GM18502 (cell line): Measurements from ENCODE around the gene VAV1.
"Not testable (repeated sequence)": the region's sequence is repeated elsewhere in the genome, so short reads cannot be mapped to it uniquely, and the experiment has no call there.

Source experiments
- ATAC-seq: cut with Tn5 transposase; IDR thresholded peaks from one replicate; pipeline ENCODE4 v1.9.1; 2021; ENCODE audit warnings: mild to moderate bottlenecking; ENCODE audit not compliant: unreplicated experiment, poor library complexity

VAV1 gene

DNA sequence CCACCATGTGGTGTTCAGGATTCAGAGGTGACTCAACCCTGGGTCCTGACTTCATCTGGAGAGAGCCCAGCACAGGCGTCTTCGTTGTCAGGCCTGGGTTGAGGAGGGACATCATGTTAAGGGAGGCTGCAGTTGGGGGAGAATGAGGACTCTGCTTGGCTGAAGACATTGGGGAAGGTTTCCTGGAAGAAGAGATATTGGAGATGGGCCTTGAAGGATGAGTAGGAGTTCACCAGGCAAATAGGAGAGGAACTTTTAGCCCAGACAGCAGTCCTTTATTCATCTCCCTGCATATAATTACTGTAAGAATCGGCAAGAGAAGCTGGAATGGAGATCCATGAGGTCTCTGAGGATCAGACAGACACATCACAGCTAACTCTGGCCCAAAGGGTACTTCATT, 38.9 kb downstream of the VAV1 start:
- ATAC-seq: no peak

DNA sequence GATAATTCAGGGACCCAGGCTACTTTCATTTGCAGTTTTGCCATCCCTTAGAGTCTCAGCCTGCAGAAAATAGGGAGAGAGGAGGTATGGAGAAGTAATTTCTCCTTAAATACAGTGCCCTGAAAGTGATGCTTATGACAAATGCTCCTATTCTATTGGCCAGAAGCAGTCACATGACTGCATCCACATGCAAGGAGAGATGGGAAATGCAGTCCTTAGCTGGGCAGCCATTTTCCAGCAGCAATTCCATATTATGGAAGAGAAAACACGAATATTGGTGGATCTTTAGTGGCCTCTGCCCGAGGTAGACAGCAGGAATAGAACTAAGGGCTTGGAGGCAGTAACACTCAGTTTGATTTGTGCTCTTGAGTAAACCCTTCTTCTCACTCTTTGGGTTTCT, 39.4 kb downstream of the VAV1 start:
- no peak for ATAC-seq

- ATAC-seq: no peak
Measured at GRCh38 chr19:6812612-6813011, 40.1 kb downstream of the VAV1 start.

DNA sequence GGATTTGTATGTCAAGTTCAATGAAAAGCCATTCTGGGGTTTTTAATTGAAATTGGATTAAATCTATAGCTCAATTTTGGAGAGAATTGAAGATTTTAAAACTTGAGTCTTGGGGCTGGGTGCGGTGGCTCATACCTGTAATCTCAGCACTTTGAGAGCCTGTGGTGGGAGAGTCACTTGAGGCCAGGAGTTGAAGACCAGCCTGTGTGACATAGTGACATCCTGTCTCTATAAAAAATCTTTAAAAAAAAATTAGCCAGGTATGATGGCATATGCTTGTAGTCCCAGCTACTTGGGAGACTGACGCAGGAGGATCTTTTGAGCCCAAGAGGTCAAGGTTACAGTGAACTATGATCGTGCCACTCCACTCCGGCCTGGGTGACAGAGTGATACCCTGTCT, 41.2 kb downstream of the VAV1 start:
- ATAC-seq: no peak

- no peak for ATAC-seq
Measured at GRCh38 chr19:6817179-6817578, 44.7 kb downstream of the VAV1 start.

DNA sequence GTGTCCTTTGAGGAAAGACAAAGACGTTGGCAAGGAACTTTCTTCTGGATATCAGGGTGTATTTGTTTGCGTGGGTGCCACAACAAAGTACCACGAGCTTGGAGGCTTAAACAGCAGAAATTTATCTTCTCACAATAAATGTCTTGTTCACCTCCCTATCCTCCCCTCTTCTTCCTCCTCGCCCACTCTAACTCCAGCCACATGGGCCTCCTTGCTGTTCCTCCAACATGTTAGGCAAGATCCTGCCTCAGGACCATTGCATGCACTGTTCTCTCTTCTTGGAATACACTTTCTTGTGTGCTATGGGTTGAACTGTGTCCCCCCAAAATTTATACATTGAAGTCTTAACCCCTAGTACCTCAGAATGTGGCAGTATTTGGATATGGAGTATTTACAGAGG, 45.7 kb downstream of the VAV1 start:
- no peak for ATAC-seq

- ATAC-seq: no peak
Measured at GRCh38 chr19:6819323-6819722, 46.8 kb downstream of the VAV1 start.

DNA sequence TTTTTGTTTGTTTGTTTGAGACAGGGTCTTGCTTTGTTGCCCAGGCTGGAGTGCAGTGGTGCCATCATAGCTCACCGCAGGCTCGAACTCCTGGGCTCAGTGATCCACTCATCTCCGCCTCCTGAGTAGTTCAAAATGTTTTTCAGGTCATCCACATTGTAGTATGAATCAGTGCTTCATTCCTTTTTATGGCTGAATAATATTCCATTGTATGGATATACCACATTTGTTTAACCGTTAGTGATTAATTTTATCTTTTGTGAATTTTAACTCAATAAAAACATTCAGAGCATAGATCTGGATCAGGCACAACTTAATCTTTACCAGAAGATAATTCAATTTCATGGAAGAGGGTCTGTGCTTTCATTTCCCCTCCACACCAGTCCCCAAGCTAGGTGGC, 47.7 kb downstream of the VAV1 start:
- ATAC-seq: no peak

DNA sequence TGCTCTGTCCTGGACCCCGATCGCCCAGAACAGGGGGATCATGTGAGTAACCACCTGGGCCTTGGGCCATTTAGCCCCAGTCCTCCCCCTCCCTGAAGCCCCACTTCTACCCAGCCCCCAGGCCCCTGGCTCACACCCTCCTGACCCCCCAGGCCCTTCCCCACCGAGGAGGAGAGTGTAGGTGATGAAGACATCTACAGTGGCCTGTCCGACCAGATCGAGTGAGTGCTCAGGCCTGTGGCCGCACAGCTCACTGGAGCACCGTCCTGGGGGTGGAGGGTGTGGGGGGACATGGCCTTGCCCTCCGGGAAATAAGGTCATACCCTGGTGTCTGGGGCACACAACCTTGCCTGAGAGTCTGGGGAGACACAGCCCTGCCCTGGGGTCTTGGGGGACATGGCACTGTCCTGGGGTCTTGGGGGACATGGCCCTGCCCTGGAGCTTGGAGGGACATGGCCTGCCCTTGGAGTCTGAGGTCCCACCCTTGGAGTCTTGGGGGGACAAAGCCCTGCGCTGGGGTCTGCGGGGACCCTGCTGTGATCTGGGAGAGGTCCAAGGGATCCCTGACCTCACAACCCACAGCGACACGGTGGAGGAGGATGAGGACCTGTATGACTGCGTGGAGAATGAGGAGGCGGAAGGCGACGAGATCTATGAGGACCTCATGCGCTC, 49.3 kb downstream of the VAV1 start:
- no peak for ATAC-seq

GRCh38 chr19:6822311-6822670, 49.8 kb downstream of the VAV1 start:
- ATAC-seq: no peak

DNA sequence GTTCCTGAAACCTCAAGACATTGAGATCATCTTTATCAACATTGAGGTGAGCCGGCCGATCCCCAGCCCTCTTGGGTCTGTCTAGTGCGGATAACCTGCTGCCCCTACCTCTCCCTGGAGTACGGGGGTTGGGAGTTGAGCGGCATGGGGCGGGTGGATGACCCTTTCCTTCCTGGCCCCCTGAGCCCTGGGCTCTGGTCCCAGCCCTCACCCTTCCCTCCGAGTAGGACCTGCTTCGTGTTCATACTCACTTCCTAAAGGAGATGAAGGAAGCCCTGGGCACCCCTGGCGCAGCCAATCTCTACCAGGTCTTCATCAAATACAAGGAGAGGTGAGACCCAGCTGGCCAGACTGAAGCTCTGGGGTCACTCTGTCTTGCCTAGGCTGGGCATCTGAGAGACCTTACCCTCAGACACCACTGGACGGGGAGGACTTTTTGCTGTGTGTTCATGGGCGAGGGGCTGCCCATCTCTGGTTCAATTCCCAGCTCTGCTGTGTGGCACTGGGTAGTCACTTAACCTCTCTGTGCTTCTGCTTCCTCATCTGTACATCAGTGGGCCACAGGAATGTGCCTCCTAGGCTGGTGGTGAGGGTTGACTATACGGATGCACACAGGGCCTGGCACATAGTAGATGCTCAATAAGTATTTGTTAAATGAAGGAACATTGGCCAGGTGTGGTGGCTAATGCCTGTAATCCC, 52.7 kb downstream of the VAV1 start:
- no peak for ATAC-seq

DNA sequence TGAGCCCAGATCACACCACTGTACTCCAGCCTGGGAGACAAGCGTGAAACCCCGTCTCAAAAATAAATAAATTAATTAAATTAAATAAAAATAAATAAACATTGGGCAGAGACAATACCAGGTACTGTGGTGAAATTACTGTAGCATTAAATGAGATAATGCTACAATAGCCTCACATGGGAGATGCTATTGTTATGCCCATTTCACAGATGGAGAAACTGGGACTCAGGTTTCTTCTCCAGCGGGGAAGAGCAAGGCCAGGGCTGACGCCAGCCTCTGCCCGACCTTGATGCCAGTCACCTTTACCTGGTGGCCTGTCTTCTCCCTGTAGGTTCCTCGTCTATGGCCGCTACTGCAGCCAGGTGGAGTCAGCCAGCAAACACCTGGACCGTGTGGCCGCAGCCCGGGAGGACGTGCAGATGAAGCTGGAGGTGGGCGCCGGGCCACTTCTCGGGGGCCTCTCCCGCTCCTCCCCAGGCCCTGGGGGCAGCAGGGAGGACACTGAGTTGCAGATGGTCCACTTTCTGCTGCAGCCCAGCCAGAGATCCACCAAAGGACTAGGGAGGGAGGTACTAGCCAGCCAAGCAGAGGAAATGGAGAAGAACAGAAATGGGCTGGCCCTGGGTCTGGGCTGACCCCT, 53.9 kb downstream of the VAV1 start:
- ATAC-seq: no peak

DNA sequence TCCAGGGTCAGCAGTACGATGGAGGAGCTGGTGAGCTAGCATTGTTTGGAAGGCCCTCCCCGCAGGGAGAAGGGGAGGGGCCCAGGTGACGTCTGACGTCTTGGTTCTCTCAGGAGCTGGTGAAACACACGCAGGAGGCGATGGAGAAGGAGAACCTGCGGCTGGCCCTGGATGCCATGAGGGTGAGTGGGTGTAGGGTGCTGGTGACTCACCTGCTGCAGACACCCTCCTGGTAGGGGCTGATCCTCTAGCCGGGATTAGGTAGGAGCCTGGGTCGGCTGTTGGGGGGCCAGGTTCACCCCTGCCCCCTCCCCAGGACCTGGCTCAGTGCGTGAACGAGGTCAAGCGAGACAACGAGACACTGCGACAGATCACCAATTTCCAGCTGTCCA, 55.8 kb downstream of the VAV1 start:
- ATAC-seq: no peak

GRCh38 chr19:6828698-6829633, 56.5 kb downstream of the VAV1 start:
- no peak for ATAC-seq

- ATAC-seq: not testable (repeated sequence)
Measured at GRCh38 chr19:6829829-6830228, 57.3 kb downstream of the VAV1 start.

- not testable (repeated sequence) for ATAC-seq
Measured at GRCh38 chr19:6831084-6831483, 58.6 kb downstream of the VAV1 start.

DNA sequence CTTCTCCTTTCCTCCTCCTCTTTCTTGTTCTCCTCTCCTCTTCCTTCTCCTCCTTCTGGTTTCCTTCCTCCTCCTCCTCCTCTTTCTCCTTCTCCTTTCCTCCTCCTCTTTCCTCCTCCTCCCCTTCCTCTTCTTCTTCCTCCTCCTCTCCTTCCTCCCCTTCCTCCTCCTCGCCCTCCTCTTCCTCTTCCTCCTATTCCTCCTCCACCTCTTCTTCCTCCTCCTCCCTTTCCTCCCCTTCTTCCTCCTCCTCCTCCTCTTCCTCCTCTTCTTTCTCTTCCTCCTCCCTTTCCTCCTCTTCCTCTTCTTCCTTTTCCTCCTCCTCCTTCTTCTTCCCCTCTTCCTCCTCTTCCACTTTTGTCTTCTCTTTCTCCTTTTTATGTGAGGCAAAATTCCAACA, 59.9 kb downstream of the VAV1 start:
- no peak for ATAC-seq

GRCh38 chr19:6833166-6833790, 60.8 kb downstream of the VAV1 start:
- ATAC-seq: no peak

- no peak for ATAC-seq
Measured at GRCh38 chr19:6834433-6834832, 61.9 kb downstream of the VAV1 start.

- no peak for ATAC-seq
Measured at GRCh38 chr19:6835501-6835900, 63.0 kb downstream of the VAV1 start.
